Stomach (tissue), 19 donors: ENCODE data around the gene CDC25A. TPM values are rescaled to one million over a fixed set of nuclear protein-coding genes. Genes with fewer than 3 reads are reported as not detected.

Experiments used
- DNase-seq, 2 donors: peaks; one replicate each; pipeline versions ENCODE4 v3.0.0 to v3.0.0-alpha.2; 2013 to 2019
- H3K27ac ChIP-seq, 5 donors: fragments of 200-600 bp in 4 of 5; sonication (generic) in 4 of 5; one replicate each; pipeline ENCODE4 v1.5.1; 2013 to 2019; ENCODE audit warnings: mild to moderate bottlenecking in 1 of 5, moderate library complexity in 1 of 5
- H3K27me3 ChIP-seq, 3 donors: fragments of 200-600 bp; sonication (generic); one replicate each; pipeline ENCODE4 v1.5.1; 2017 to 2019; ENCODE audit warnings: mixed run types in 1 of 3
- H3K36me3 ChIP-seq, 4 donors: fragments of 200-600 bp; sonication (generic); 1 replicate in 3 of 4; 2 replicates in 1 of 4; pipeline ENCODE4 v1.5.1; 2016 to 2019
- H3K4me1 ChIP-seq, 4 donors: fragments of 200-600 bp; sonication (generic); one replicate each; pipeline ENCODE4 v1.5.1; 2016 to 2019
- H3K4me3 ChIP-seq, 4 donors: fragments of 200-600 bp; sonication (generic) in 3 of 4; one replicate each; pipeline ENCODE4 v1.5.1; 2016 to 2019; ENCODE audit warnings: mild to moderate bottlenecking in 1 of 4
- H3K9me3 ChIP-seq, 4 donors: fragments of 200-600 bp; sonication (generic); one replicate each; pipeline ENCODE4 v1.5.1; 2016 to 2019
- CTCF ChIP-seq, 7 experiments: fragments of 450-650 bp in 4 of 7; fragments of 200-600 bp in 3 of 7; sonication (generic) in 3 of 7; IDR thresholded peaks; one replicate each; pipeline ENCODE4 v1.5.1; 2016 to 2019; ENCODE audit warnings: antibody characterized with exemption in 7 of 7, control low read depth in 2 of 7, mild to moderate bottlenecking in 1 of 7
- EP300 ChIP-seq: sonication (generic); formaldehyde crosslinking; IDR thresholded peaks from one replicate; pipeline ENCODE4 v1.6.1; 2017; ENCODE audit warnings: antibody characterized with exemption
- POLR2A ChIP-seq, 4 donors: fragments of 450-650 bp; IDR thresholded peaks; one replicate each; pipeline ENCODE4 v1.6.1; 2016; ENCODE audit warnings: antibody characterized with exemption in 4 of 4, control low read depth in 2 of 4, mild to moderate bottlenecking in 1 of 4, moderate library complexity in 1 of 4
- POLR2AphosphoS5 ChIP-seq, 3 donors: sonication (generic); formaldehyde crosslinking; IDR thresholded peaks; one replicate each; pipeline ENCODE4 v1.6.1; 2016; ENCODE audit warnings: antibody characterized with exemption in 3 of 3
- WGBS, 5 donors: extraction: QIAGEN DNeasy Blood & Tissue Kit in 3 of 5; methylation state at CpG; one replicate each; pipeline versions ENCODE4 v1.1.5 to v1.1.7; 2013 to 2018; 5-methylcytosine and 5-hydroxymethylcytosine counted together
- intact Hi-C: fragments of 100-400 bp; cut with DNase I; formaldehyde crosslinking; loops from one replicate; pipeline ENCODE4 v1.15.1; 2023; ENCODE audit warnings: low total_unique reads
- long read RNA-seq, 10 donors: transcript quantifications; one replicate each; lab custom pipeline, GENCODE V29; 2026
- polyA plus RNA-seq, 3 donors: library from polyadenylated mRNA; stranded (reverse); fragments of 200-250 nt; gene quantifications; one replicate each; pipeline ENCODE4 v1.2.3, GENCODE V29; 2013
- total RNA-seq, 5 donors: library from RNA; depleted of rRNA; stranded (reverse); fragments of >200 nt; gene quantifications; one replicate each; pipeline versions ENCODE4 v1.1.0 to v1.2.3, GENCODE V29; 2014 to 2016
- donor health status: healthy with polysubstance abuse.
- donor health status: Bipolar disorder and iron deficiency.
- donor health status: healthy.

CDC25A gene
- total RNA-seq = 1 to 10 TPM; 1.3 to 5.7 (median 1.8) TPM
- 1 to 10 TPM; 1.1 to 2.6 (median 1.2) TPM for polyA plus RNA-seq
- long read RNA-seq, donor 1, partial matches to known transcripts = 0 of 1 reads
- long read RNA-seq, donor 1, other reads (novel, unspliced or antisense) = 0 of 1 reads
- long read RNA-seq, donor 2 = 0 reads
- long read RNA-seq, donor 3 = 0 reads
- long read RNA-seq, donor 4 = 0 reads
- long read RNA-seq, donor 5, partial matches to known transcripts = 0 of 1 reads
- long read RNA-seq, donor 5, other reads (novel, unspliced or antisense) = 0 of 1 reads
- long read RNA-seq, donor 6 = 0 reads
- long read RNA-seq, donor 7 = 0 reads
- long read RNA-seq, donor 8 = 0 reads
- long read RNA-seq, donor 9, partial matches to known transcripts = 0 of 1 reads
- long read RNA-seq, donor 9, other reads (novel, unspliced or antisense) = 0 of 1 reads
- long read RNA-seq, donor 10 = 0 reads

- Histone ChIP-seq H3K27me3 (no peaks in the 10 kb centered on the region), H3K27ac (peak within 1 kb of the TSS; percentile 16 to 81 (median 65)), H3K4me3 (peak within 1 kb of the TSS; percentile 61 to 99 (median 88)), H3K36me3 (peaks cover 0 to 6% (median under 1%) of the 10 kb centered on the region in 4 donors), H3K4me1 (peaks cover 14 to 30% (median 24%) of the 10 kb centered on the region in 4 donors), H3K9me3 (no peaks in the 10 kb centered on the region)
- intact Hi-C loops = no loop called here
- TF ChIP-seq POLR2AphosphoS5 (IDR thresholded peaks at IDR 0.05) (peak in 2 of 3 donors; percentile 49 to 53), CTCF (IDR thresholded peaks at IDR 0.05) (no peak)
- WGBS, 5 donors = 6 to 11% (median 8%) methylated on average over 19 to 44 of the region's 44 CpGs
- peak; percentile 96 to 99 for DNase-seq
Measured at GRCh38 chr3:48188266-48189201, at the start of gene CDC25A. Gene CDC25A (minus strand): TSS chr3:48188417. CDS start chr3:48187947, 470 bp downstream.

GRCh38 chr3:48236531-48236930 is 48.3 kb upstream of the CDC25A start:
- no peak overlapping the region for H3K27ac ChIP-seq
- H3K27me3 ChIP-seq = no peaks in the 10 kb centered on the region
- no peaks in the 10 kb centered on the region for H3K36me3 ChIP-seq
- TF ChIP-seq POLR2AphosphoS5 (IDR thresholded peaks at IDR 0.05) (no peak), EP300 (no peak), POLR2A (IDR thresholded peaks at IDR 0.05) (no peak), CTCF (IDR thresholded peaks at IDR 0.05) (no peak)
- WGBS, 5 donors = 50 to 95% (median 85%) methylated on average over 1 of the region's 1 CpG
- intact Hi-C loops = no loop called here
- peaks cover 11 to 35% (median 25%) of the 10 kb centered on the region in 4 donors for H3K4me1 ChIP-seq
- no peak overlapping the region for H3K4me3 ChIP-seq
- no peak for DNase-seq
- no peaks in the 10 kb centered on the region for H3K9me3 ChIP-seq

- intact Hi-C loops = no loop called here
- TF ChIP-seq EP300 (no peak), CTCF (IDR thresholded peaks at IDR 0.05) (no peak)
- H3K27me3 ChIP-seq = no peaks in the 10 kb centered on the region
- no peaks in the 10 kb centered on the region for H3K36me3 ChIP-seq
- no peak overlapping the region for H3K4me3 ChIP-seq
- H3K27ac ChIP-seq = peak overlapping the region in 2 of 5 donors; percentile 63 to 67
- H3K4me1 ChIP-seq = peaks cover 8 to 29% (median 18%) of the 10 kb centered on the region in 4 donors
- no peak for DNase-seq
- no peaks in the 10 kb centered on the region for H3K9me3 ChIP-seq
- 47 to 75% (median 68%) methylated on average over 2 of the region's 2 CpGs for WGBS, 5 donors
Measured at GRCh38 chr3:48233542-48233941, 45.3 kb upstream of the CDC25A start.

GRCh38 chr3:48232734-48233133 is 44.5 kb upstream of the CDC25A start:
- 14 to 29% (median 27%) methylated on average over 6 of the region's 6 CpGs for WGBS, 5 donors
- intact Hi-C loops = no loop called here
- peak; percentile 72 to 83 for DNase-seq
- H3K36me3 ChIP-seq = no peaks in the 10 kb centered on the region
- TF ChIP-seq POLR2A (IDR thresholded peaks at IDR 0.05) (no peak), EP300 (no peak), CTCF (IDR thresholded peaks at IDR 0.05) (peak in 5 of 7 experiments; percentile 32 to 46 (median 37)), POLR2AphosphoS5 (IDR thresholded peaks at IDR 0.05) (peak in 1 of 3 donors; percentile 22)
- peaks cover 8 to 29% (median 18%) of the 10 kb centered on the region in 4 donors for H3K4me1 ChIP-seq
- no peaks in the 10 kb centered on the region for H3K27me3 ChIP-seq
- H3K9me3 ChIP-seq = no peaks in the 10 kb centered on the region
- H3K27ac ChIP-seq = peak overlapping the region; percentile 11 to 67 (median 53)
- H3K4me3 ChIP-seq = peak overlapping the region in 1 of 4 donors; percentile 24
